ENCODE results near the gene HOXC6.

GRCh38 chr12:53980104-53980801, 48.0 kb upstream of the HOXC6 start:
- TF ChIP-seq CTCF (IDR thresholded peaks at IDR 0.05) (no peak), POLR2A (IDR thresholded peaks at IDR 0.05) (no peak)
